ENCODE measurements around the gene PTTG1IP2.

- TF ChIP-seq CTCF (IDR thresholded peaks at IDR 0.05 in 2 of 3, conservative IDR thresholded peaks at IDR 0.05 in 1 of 3; ENCODE audit: control insufficient read depth in 2 of 3, extremely low read depth in 1 of 3, insufficient read depth in 1 of 3, low read depth in 3 of 3, low read length in 3 of 3) (no peak), MAX (IDR thresholded peaks at IDR 0.05; ENCODE audit: low read depth, low read length) (no peak), BHLHE40 (IDR thresholded peaks at IDR 0.05; ENCODE audit: borderline replicate concordance in 1 of 2, low read depth in 2 of 2, low read length in 1 of 2) (no peak), POLR2AphosphoS5 (IDR thresholded peaks at IDR 0.05; ENCODE audit: low read length) (no peak), REST (IDR thresholded peaks at IDR 0.05; ENCODE audit: low read depth, low read length) (no peak), USF2 (IDR thresholded peaks at IDR 0.05; ENCODE audit: borderline replicate concordance, low read depth, low read length) (no peak), EZH2 (IDR thresholded peaks at IDR 0.05; ENCODE audit: borderline replicate concordance, control insufficient read depth, low read depth, low read length) (no peak), SIX5 (IDR thresholded peaks at IDR 0.05; ENCODE audit: low read depth, low read length, severe bottlenecking) (no peak), RAD21 (IDR thresholded peaks at IDR 0.05; ENCODE audit: insufficient read depth, low read depth, low read length) (no peak), ZNF592 (IDR thresholded peaks at IDR 0.05) (no peak), ZNF384 (IDR thresholded peaks at IDR 0.05; ENCODE audit: borderline replicate concordance, low read depth, low read length) (no peak), TCF7 (IDR thresholded peaks at IDR 0.05; ENCODE audit: borderline replicate concordance) (no peak)
Measured at GRCh38 chr7:90430614-90431460, 38.6 kb upstream of the PTTG1IP2 start.
